A673 (cell line): Measurements from ENCODE around the gene ITGB1BP1.

Experiments used
- EZH2 ChIP-seq: fragments of 200-600 bp; sonication (generic); IDR thresholded peaks from 2 replicates; pipeline ENCODE4 v1.6.1; 2017; ENCODE audit warnings: borderline replicate concordance, low read depth, mild to moderate bottlenecking, mixed read lengths, antibody characterized with exemption, low read length; ENCODE audit not compliant: poor library complexity, severe bottlenecking
- TF ChIP-seq, protein P1 (sequence below): fragments of 300-800, 200-600 bp; sonication (generic); conservative IDR thresholded peaks from 2 replicates; pipeline ENCODE4 v1.5.1; 2017; ENCODE audit warnings: low read depth, mild to moderate bottlenecking, antibody characterized with exemption, low read length, moderate library complexity, mixed read lengths

DNA sequence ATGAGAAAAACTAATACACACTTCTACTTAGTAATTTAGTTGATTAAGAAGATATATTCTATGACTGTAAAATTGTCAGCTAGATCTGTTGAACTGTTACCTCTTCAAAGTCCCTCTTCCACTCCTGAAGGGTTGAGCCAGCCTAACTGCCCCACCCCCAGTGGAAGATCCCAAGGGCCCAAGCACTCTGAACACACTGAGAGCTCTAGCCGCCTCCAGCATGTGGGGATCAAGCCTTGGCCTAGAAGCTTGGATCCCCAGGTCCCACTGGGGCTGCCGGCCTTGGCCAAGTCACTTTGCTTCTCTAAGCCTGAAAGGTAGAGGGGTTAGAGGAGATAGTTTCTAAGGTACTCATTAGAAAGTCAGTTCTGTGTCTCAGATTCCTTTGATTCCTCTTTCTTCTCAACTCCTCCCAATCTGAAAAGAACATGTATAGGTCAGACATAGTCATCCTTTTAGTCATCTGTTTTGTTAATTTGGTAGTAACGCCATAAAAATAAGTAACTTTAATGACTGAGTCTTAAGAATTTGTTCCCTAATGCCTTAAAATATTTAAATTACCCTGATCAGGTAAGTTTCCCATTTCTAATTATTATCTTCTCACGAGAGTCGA is 5.7 kb upstream of the ITGB1BP1 start:
- TF ChIP-seq, protein P1, sequence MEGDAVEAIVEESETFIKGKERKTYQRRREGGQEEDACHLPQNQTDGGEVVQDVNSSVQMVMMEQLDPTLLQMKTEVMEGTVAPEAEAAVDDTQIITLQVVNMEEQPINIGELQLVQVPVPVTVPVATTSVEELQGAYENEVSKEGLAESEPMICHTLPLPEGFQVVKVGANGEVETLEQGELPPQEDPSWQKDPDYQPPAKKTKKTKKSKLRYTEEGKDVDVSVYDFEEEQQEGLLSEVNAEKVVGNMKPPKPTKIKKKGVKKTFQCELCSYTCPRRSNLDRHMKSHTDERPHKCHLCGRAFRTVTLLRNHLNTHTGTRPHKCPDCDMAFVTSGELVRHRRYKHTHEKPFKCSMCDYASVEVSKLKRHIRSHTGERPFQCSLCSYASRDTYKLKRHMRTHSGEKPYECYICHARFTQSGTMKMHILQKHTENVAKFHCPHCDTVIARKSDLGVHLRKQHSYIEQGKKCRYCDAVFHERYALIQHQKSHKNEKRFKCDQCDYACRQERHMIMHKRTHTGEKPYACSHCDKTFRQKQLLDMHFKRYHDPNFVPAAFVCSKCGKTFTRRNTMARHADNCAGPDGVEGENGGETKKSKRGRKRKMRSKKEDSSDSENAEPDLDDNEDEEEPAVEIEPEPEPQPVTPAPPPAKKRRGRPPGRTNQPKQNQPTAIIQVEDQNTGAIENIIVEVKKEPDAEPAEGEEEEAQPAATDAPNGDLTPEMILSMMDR = no peak
- no peak for TF ChIP-seq EZH2
